ENCODE measurements around the gene ITGB6. TPM values are rescaled to one million over a fixed set of nuclear protein-coding genes. Genes with fewer than 3 reads are reported as not detected.

ITGB6 gene
- total RNA-seq, 1 donor from 2014 or later: 50.4 TPM

- no peak overlapping the region for H3K4me3 ChIP-seq (ENCODE audit: low read depth, low read length)
- no peak for TF ChIP-seq CTCF (conservative IDR thresholded peaks at IDR 0.05; ENCODE audit: low read depth, low read length)
- no peak for DNase-seq (ENCODE audit: low read depth)
These were observed 96.0 kb downstream of the ITGB6 start for GRCh38 chr2:160104115-160104514.

- no peak for DNase-seq (ENCODE audit: low read depth)
- H3K4me3 ChIP-seq (ENCODE audit: low read depth, low read length): no peak overlapping the region
These were observed 102.7 kb downstream of the ITGB6 start for GRCh38 chr2:160097326-160097725.

GRCh38 chr2:160096409-160096808 is 103.7 kb downstream of the ITGB6 start:
- no peak for TF ChIP-seq CTCF (conservative IDR thresholded peaks at IDR 0.05; ENCODE audit: low read depth, low read length)
- no peak overlapping the region for H3K4me3 ChIP-seq (ENCODE audit: low read depth, low read length)
- DNase-seq (ENCODE audit: low read depth): no peak

More at GRCh38 chr2:160097326-160097725, 102.7 kb downstream of the ITGB6 start:
- no peak for TF ChIP-seq CTCF (conservative IDR thresholded peaks at IDR 0.05; ENCODE audit: low read depth, low read length)

GRCh38 chr2:160092445-160092844 is 107.6 kb downstream of the ITGB6 start:
- DNase-seq (ENCODE audit: low read depth): no peak
- H3K4me3 ChIP-seq (ENCODE audit: low read depth, low read length): no peak overlapping the region
- no peak for TF ChIP-seq CTCF (conservative IDR thresholded peaks at IDR 0.05; ENCODE audit: low read depth, low read length)

GRCh38 chr2:160091381-160091780 is 108.7 kb downstream of the ITGB6 start:
- DNase-seq (ENCODE audit: low read depth): peak; percentile 45
- no peak overlapping the region for H3K4me3 ChIP-seq (ENCODE audit: low read depth, low read length)
- TF ChIP-seq CTCF (conservative IDR thresholded peaks at IDR 0.05; ENCODE audit: low read depth, low read length): no peak

GRCh38 chr2:160087854-160088745 is 112.0 kb downstream of the ITGB6 start:
- TF ChIP-seq CTCF (conservative IDR thresholded peaks at IDR 0.05; ENCODE audit: low read depth, low read length): peak; percentile 42
- H3K4me3 ChIP-seq (ENCODE audit: low read depth, low read length): no peak overlapping the region
- DNase-seq (ENCODE audit: low read depth): no peak

- TF ChIP-seq CTCF (conservative IDR thresholded peaks at IDR 0.05; ENCODE audit: low read depth, low read length): peak; percentile 42
- no peak overlapping the region for H3K4me3 ChIP-seq (ENCODE audit: low read depth, low read length)
- DNase-seq (ENCODE audit: low read depth): no peak
These were observed 114.4 kb downstream of the ITGB6 start for GRCh38 chr2:160085662-160086061.

All from epithelial cell of proximal tubule (primary cell).